Measurements from ENCODE around the gene LINC00632.
"Not testable (repeated sequence)": the region's sequence is repeated elsewhere in the genome, so short reads cannot be mapped to it uniquely, and the experiment has no call there.

LINC00632 gene

GRCh38 chrX:140709421-140709846, at the start of gene LINC00632:
Gene LINC00632, plus strand, starts transcription at chrX:140709759.
- no peak for DNase-seq

GRCh38 chrX:140661643-140662042, 47.9 kb upstream of the LINC00632 start:
- DNase-seq, result no peak

GRCh38 chrX:140664939-140665338, 44.6 kb upstream of the LINC00632 start:
- DNase-seq, result no peak

- no peak for DNase-seq
These were observed 36.5 kb upstream of the LINC00632 start for GRCh38 chrX:140672840-140673731.

GRCh38 chrX:140687706-140688105, 21.9 kb upstream of the LINC00632 start:
- no peak for DNase-seq

- not testable (repeated sequence) for DNase-seq
These were observed 18.0 kb upstream of the LINC00632 start for GRCh38 chrX:140691596-140691995.

GRCh38 chrX:140697618-140698017, 11.9 kb upstream of the LINC00632 start:
- DNase-seq, result no peak

- peak; percentile 3 for DNase-seq
These were observed 8.1 kb upstream of the LINC00632 start for GRCh38 chrX:140701480-140701879.

- no peak for DNase-seq
These were observed 1.2 kb downstream of the LINC00632 start for GRCh38 chrX:140710710-140711109.

- DNase-seq, result no peak
These were observed 2.3 kb downstream of the LINC00632 start for GRCh38 chrX:140711894-140712293.

GRCh38 chrX:140712413-140713173, 3.0 kb downstream of the LINC00632 start:
- DNase-seq, result peak; percentile 54

GRCh38 chrX:140713174-140713539, 3.6 kb downstream of the LINC00632 start:
- DNase-seq, result no peak

GRCh38 chrX:140715787-140716186, 6.2 kb downstream of the LINC00632 start:
- DNase-seq, result no peak

GRCh38 chrX:140723121-140723715, 13.7 kb downstream of the LINC00632 start:
- DNase-seq, result no peak

- DNase-seq, result no peak
These were observed 14.8 kb downstream of the LINC00632 start for GRCh38 chrX:140724309-140724708.

GRCh38 chrX:140724736-140725135, 15.2 kb downstream of the LINC00632 start:
- DNase-seq, result no peak

GRCh38 chrX:140725500-140725899, 15.9 kb downstream of the LINC00632 start:
- no peak for DNase-seq

GRCh38 chrX:140733766-140734342, 24.3 kb downstream of the LINC00632 start:
- DNase-seq, result peak; percentile 15

- peak; percentile 28 for DNase-seq
These were observed 34.5 kb downstream of the LINC00632 start for GRCh38 chrX:140744085-140744484.

- no peak for DNase-seq
These were observed 47.4 kb downstream of the LINC00632 start for GRCh38 chrX:140756941-140757340.

- peak; percentile 45 for DNase-seq
These were observed 52.5 kb downstream of the LINC00632 start for GRCh38 chrX:140762061-140762460.

GRCh38 chrX:140764401-140764919, 54.9 kb downstream of the LINC00632 start:
- DNase-seq, result no peak

Measured in CD4-positive, alpha-beta T cell treated with Interleukin-21 for 1 hour (primary cell).